Esophagus muscularis mucosa (tissue), 4 donors: ENCODE data around the gene LDLRAD2. TPM values are rescaled to one million over a fixed set of nuclear protein-coding genes. Genes with fewer than 3 reads are reported as not detected.

ENCODE experiments used
- DNase-seq: peaks from one replicate; pipeline ENCODE4 v3.0.0-alpha.2; 2017; ENCODE audit errors: extremely low spot score
- H3K27ac ChIP-seq, 4 donors: fragments of 200-600 bp; sonication (generic); replicated peaks in 1 of 4; 1 replicate in 3 of 4; 2 replicates in 1 of 4; pipeline ENCODE4 v1.5.1; 2016 to 2019; ENCODE audit warnings: mild to moderate bottlenecking in 1 of 4
- H3K27me3 ChIP-seq, 4 donors: fragments of 200-600 bp; sonication (generic); one replicate each; pipeline versions ENCODE4 v1.5.1 to v1.6.0; 2016 to 2019
- H3K36me3 ChIP-seq, 4 donors: fragments of 200-600 bp; sonication (generic); one replicate each; pipeline ENCODE4 v1.5.1; 2016 to 2019
- H3K4me1 ChIP-seq, 4 donors: fragments of 200-600 bp; sonication (generic); one replicate each; pipeline ENCODE4 v1.5.1; 2016 to 2019
- H3K4me3 ChIP-seq, 4 donors: fragments of 200-600 bp; sonication (generic); 1 replicate in 2 of 4; 2 replicates in 2 of 4; pipeline ENCODE4 v1.5.1; 2016 to 2019; ENCODE audit warnings: mild to moderate bottlenecking in 4 of 4, moderate library complexity in 1 of 4
- H3K9me3 ChIP-seq, 4 donors: fragments of 200-600 bp; sonication (generic); 1 replicate in 3 of 4; 2 replicates in 1 of 4; pipeline ENCODE4 v1.5.1; 2016 to 2019
- EP300 ChIP-seq: sonication (generic); formaldehyde crosslinking; IDR thresholded peaks from one replicate; pipeline ENCODE4 v1.6.1; 2017; ENCODE audit warnings: antibody characterized with exemption
- POLR2A ChIP-seq: fragments of 450-650 bp; IDR thresholded peaks from one replicate; pipeline ENCODE4 v1.6.1; 2017; ENCODE audit warnings: antibody characterized with exemption, moderate library complexity, mild to moderate bottlenecking, low read depth
- POLR2AphosphoS5 ChIP-seq, 2 donors: sonication (generic); formaldehyde crosslinking; IDR thresholded peaks; one replicate each; pipeline ENCODE4 v1.6.1; 2017; ENCODE audit warnings: antibody characterized with exemption in 2 of 2
- WGBS: methylation state at CpG from one replicate; pipeline ENCODE4 v1.1.5; 2018; 5-methylcytosine and 5-hydroxymethylcytosine counted together
- intact Hi-C: fragments of 100-400 bp; cut with DNase I; formaldehyde crosslinking; loops from one replicate; pipeline ENCODE4 v1.15.1; 2023
- total RNA-seq, 4 donors: library from RNA; depleted of rRNA; stranded (reverse); fragments of >200 nt; gene quantifications; one replicate each; pipeline versions ENCODE4 v1.1.0 to v1.2.1, GENCODE V29; 2016
- TF ChIP-seq, protein P1 (sequence below), 3 experiments: fragments of 200-600 bp in 2 of 3; fragments of 450-650 bp in 1 of 3; sonication (generic) in 2 of 3; IDR thresholded peaks; one replicate each; pipeline ENCODE4 v1.5.1; 2017 to 2019; ENCODE audit warnings: antibody characterized with exemption in 3 of 3, mild to moderate bottlenecking in 2 of 3, moderate library complexity in 1 of 3

The LDLRAD2 gene
- total RNA-seq, 4 donors from 2014 or later, result not detected

DNA sequence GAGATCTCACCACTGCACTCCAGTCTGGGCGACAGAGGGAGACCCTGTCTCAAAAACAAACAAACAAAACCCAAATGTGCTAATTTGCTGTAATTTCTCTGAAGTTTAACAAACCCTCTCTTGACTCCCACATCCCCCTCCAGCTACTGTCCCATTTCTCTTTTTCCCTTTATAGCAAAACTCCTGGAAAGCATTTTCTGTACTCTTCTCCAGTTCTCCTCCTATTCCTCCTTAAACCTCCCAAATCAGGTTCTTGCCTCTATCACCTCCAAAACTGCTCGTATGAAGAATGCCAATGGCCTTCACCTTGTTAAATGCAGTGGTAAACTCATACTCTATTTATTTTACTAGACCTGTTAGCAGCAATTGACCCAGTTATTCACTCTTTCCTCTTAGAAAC is 25.4 kb upstream of the LDLRAD2 start:
- no peak overlapping the region for H3K27ac ChIP-seq
- TF ChIP-seq POLR2A (no peak), EP300 (no peak)
- DNase-seq, result no peak
- no peaks in the 10 kb centered on the region for H3K27me3 ChIP-seq
- H3K4me3 ChIP-seq, result no peak overlapping the region
- H3K4me1 ChIP-seq, result peaks cover 0 to 14% (median 12%) of the 10 kb centered on the region in 4 donors
- intact Hi-C loops, result no loop called here
- 79% methylated on average over 2 of the region's 2 CpGs for WGBS
- no peaks in the 10 kb centered on the region for H3K9me3 ChIP-seq
- H3K36me3 ChIP-seq, result no peaks in the 10 kb centered on the region

DNA sequence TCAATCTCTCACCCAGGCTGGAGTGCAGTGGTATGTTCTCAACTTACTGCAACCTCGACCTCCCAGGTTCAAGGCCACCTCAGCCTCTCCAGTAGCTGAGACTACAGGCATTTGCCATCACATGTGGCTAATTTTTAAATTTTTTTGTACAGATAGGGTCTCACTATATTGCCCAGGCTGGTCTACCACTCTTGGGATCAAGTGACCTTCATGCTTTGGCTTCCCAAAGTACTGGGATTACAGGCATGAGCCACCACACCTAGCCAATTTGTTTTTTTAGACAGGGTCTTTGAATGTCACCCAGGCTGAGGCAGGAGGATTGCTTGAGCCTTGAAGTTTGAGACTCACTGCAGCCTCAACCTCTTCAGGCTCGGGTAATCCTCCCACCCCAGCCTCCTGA is 19.0 kb upstream of the LDLRAD2 start:
- Histone ChIP-seq H3K9me3 (no peaks in the 10 kb centered on the region), H3K27ac (no peak overlapping the region), H3K27me3 (no peaks in the 10 kb centered on the region), H3K4me3 (no peak overlapping the region), H3K4me1 (no peaks in the 10 kb centered on the region), H3K36me3 (no peaks in the 10 kb centered on the region)
- no peak for DNase-seq
- intact Hi-C loops, result no loop called here
- WGBS, result 87% methylated on average over 2 of the region's 2 CpGs
- no peak for TF ChIP-seq POLR2A
- no peak for TF ChIP-seq EP300
- TF ChIP-seq, protein P1, sequence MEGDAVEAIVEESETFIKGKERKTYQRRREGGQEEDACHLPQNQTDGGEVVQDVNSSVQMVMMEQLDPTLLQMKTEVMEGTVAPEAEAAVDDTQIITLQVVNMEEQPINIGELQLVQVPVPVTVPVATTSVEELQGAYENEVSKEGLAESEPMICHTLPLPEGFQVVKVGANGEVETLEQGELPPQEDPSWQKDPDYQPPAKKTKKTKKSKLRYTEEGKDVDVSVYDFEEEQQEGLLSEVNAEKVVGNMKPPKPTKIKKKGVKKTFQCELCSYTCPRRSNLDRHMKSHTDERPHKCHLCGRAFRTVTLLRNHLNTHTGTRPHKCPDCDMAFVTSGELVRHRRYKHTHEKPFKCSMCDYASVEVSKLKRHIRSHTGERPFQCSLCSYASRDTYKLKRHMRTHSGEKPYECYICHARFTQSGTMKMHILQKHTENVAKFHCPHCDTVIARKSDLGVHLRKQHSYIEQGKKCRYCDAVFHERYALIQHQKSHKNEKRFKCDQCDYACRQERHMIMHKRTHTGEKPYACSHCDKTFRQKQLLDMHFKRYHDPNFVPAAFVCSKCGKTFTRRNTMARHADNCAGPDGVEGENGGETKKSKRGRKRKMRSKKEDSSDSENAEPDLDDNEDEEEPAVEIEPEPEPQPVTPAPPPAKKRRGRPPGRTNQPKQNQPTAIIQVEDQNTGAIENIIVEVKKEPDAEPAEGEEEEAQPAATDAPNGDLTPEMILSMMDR (IDR thresholded peaks at IDR 0.05), result no peak
- no peak for TF ChIP-seq POLR2AphosphoS5 (IDR thresholded peaks at IDR 0.05)

DNA sequence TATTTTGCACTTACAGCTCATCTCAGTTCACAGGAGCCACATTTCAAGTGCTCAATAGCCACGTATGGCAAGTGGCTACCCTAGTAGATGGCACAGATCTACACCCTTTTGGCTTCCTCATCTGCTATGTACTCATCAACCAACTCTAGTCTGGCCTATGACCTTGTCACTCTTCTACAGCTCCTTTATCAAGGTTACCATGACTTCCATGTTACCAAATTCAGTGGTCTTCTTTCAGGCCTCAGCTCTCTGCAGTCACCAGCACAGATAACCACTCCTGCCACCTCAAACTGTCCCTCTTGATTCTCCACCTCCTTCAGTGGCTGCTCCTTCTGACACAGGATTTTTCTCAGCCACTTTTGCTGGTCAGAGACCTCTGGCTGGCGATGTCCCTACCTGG is 17.4 kb upstream of the LDLRAD2 start:
- Histone ChIP-seq H3K27me3 (no peaks in the 10 kb centered on the region), H3K4me3 (no peak overlapping the region), H3K36me3 (no peaks in the 10 kb centered on the region), H3K9me3 (no peaks in the 10 kb centered on the region), H3K27ac (no peak overlapping the region), H3K4me1 (no peaks in the 10 kb centered on the region)
- 82% methylated on average over 2 of the region's 2 CpGs for WGBS
- TF ChIP-seq POLR2AphosphoS5 (IDR thresholded peaks at IDR 0.05) (no peak), EP300 (no peak), POLR2A (no peak)
- TF ChIP-seq, protein P1 (IDR thresholded peaks at IDR 0.05), result no peak
- intact Hi-C loops, result no loop called here
- no peak for DNase-seq

DNA sequence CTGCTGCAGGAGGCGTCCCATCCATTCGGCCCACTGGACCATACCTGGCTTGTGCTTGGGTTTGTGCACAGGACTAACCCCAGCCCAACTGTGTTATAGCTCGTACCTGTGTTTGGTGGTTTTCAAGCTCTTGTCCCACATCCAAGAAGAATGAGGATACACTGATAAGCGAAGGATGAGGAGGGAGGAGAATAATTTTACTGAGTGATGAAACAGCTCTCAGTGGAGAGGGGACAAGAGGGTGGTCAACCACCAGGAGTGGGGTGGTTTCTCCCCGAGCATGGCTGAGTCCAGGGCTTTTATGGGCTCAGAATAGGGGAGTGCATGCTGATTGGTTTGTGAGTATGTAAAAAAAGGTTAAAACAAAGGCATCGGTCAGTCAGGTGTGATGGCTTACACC is 17.0 kb upstream of the LDLRAD2 start:
- no peaks in the 10 kb centered on the region for H3K36me3 ChIP-seq
- no peak overlapping the region for H3K4me3 ChIP-seq
- intact Hi-C loops, result no loop called here
- no peaks in the 10 kb centered on the region for H3K27me3 ChIP-seq
- WGBS, result 88% methylated on average over 6 of the region's 6 CpGs
- no peak for DNase-seq
- H3K9me3 ChIP-seq, result no peaks in the 10 kb centered on the region
- no peaks in the 10 kb centered on the region for H3K4me1 ChIP-seq
- TF ChIP-seq POLR2AphosphoS5 (IDR thresholded peaks at IDR 0.05) (no peak), EP300 (no peak), POLR2A (no peak)
- TF ChIP-seq, protein P1 (IDR thresholded peaks at IDR 0.05), result no peak
- H3K27ac ChIP-seq, result no peak overlapping the region

DNA sequence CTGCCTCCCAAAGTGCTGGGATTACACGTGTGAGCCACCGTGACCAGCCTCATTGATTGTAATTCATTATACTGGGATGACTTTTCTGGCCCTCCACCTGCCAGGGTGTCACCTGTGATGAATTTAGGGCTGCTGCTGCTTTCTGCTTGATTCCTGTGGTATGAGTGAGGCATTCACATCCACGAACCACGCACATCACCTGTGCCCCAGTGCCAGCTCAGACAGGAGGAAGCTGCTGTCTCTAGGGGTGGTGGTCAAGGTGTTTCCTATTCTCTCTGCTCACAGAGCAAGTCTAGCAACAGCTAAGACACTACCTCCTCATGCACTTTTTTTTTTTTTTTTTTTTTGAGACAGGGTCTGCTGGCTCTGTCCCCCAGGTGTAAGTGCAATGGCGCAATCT is 12.3 kb upstream of the LDLRAD2 start:
- H3K4me3 ChIP-seq, result no peak overlapping the region
- H3K27me3 ChIP-seq, result no peaks in the 10 kb centered on the region
- intact Hi-C loops, result no loop called here
- H3K4me1 ChIP-seq, result no peaks in the 10 kb centered on the region
- 73% methylated on average over 5 of the region's 5 CpGs for WGBS
- no peak overlapping the region for H3K27ac ChIP-seq
- H3K9me3 ChIP-seq, result no peaks in the 10 kb centered on the region
- no peak for TF ChIP-seq POLR2A
- TF ChIP-seq EP300, result no peak
- no peak for TF ChIP-seq POLR2AphosphoS5 (IDR thresholded peaks at IDR 0.05)
- TF ChIP-seq, protein P1 (IDR thresholded peaks at IDR 0.05), result no peak
- H3K36me3 ChIP-seq, result no peaks in the 10 kb centered on the region
- no peak for DNase-seq
